Kidney (tissue), 14 donors: ENCODE results near the gene HNRNPA3. TPM values are rescaled to one million over a fixed set of nuclear protein-coding genes. Genes with fewer than 3 reads are reported as not detected.

Source experiments
- DNase-seq, 5 donors: peaks; one replicate each; pipeline ENCODE4 v3.0.0-alpha.2; 2013 to 2020
- FAIRE-seq: peaks from 2 replicates; lab custom pipeline; 2012; peaks lifted over from hg19 to GRCh38; lab: Jason Lieb, UNC
- H3K27ac ChIP-seq, 2 donors: one replicate each; pipeline ENCODE4 v1.7.0; 2013; ENCODE audit warnings: low read depth in 2 of 2, low read length in 2 of 2, inconsistent platforms in 1 of 2
- H3K27me3 ChIP-seq: one replicate; pipeline ENCODE4 v1.7.1; 2013; ENCODE audit warnings: low read length, inconsistent platforms; ENCODE audit not compliant: control insufficient read depth, insufficient read depth
- H3K36me3 ChIP-seq, 3 donors: one replicate each; pipeline versions ENCODE4 v1.7.0 to v1.7.1; 2013; ENCODE audit warnings: low read length in 3 of 3, control low read depth in 1 of 3, inconsistent platforms in 1 of 3; ENCODE audit not compliant: insufficient read depth in 3 of 3, control insufficient read depth in 2 of 3
- H3K4me1 ChIP-seq, 3 donors: one replicate each; pipeline versions ENCODE4 v1.7.0 to v1.7.1; 2013; ENCODE audit warnings: low read length in 3 of 3, inconsistent platforms in 1 of 3, low read depth in 1 of 3; ENCODE audit not compliant: control insufficient read depth in 2 of 3, insufficient read depth in 2 of 3
- H3K4me3 ChIP-seq, 3 donors: one replicate each; pipeline versions ENCODE4 v1.7.0 to v1.8.1; 2013; ENCODE audit warnings: low read length in 3 of 3, control low read depth in 1 of 3, inconsistent platforms in 1 of 3
- H3K9ac ChIP-seq, 3 donors: one replicate each; pipeline versions ENCODE4 v1.7.0 to v1.7.1; 2013; ENCODE audit warnings: low read length in 3 of 3, control low read depth in 1 of 3, inconsistent platforms in 1 of 3
- H3K9me3 ChIP-seq, 3 donors: one replicate each; pipeline versions ENCODE4 v1.7.0 to v1.7.1; 2013; ENCODE audit warnings: low read length in 3 of 3, control low read depth in 1 of 3, inconsistent platforms in 1 of 3; ENCODE audit not compliant: control insufficient read depth in 2 of 3, insufficient read depth in 1 of 3
- CTCF ChIP-seq: IDR thresholded peaks from 3 replicates; pipeline ENCODE4 v1.5.1; 2012; ENCODE audit warnings: mild to moderate bottlenecking, moderate library complexity, borderline replicate concordance; ENCODE audit not compliant: insufficient read depth; ENCODE audit errors: extremely low read depth
- intact Hi-C: fragments of 100-400 bp; cut with DNase I; formaldehyde crosslinking; loops from one replicate; pipeline ENCODE4 v1.11.1; 2022
- polyA plus RNA-seq: library from polyadenylated mRNA; stranded (reverse); fragments of 350-450 nt; fragmentation: Illumina TruSeq; extraction: RNeasy Lipid Tissue Mini Kit (QIAGEN cat#74804); gene quantifications from one replicate; pipeline ENCODE4 v1.2.3, GENCODE V29; 2014; ENCODE audit warnings: low read depth, low replicate concordance; ENCODE audit not compliant: insufficient read depth
- total RNA-seq: library from RNA; stranded (reverse); fragmentation: NEBNext Ultra II Directional; extraction: Animal tissue kit (Norgen Biotek cat#: 25700); gene quantifications from one replicate; pipeline ENCODE4 v1.2.1, GENCODE V29; 2021
- donor health status: control.
- donor health status: control.
- donor health status: control.
- donor health status: control.
- donor health status: control.
- donor health status: DM: yes; HTN: yes; CAD: no.
- donor health status: Normal renal cell carcinoma (clear cell type).

Gene HNRNPA3
- total and polyA plus RNA-seq, 2 donors from 2014 or later: 156 to 173 TPM

- Histone ChIP-seq H3K27me3 (no peaks in the 10 kb centered on the region), H3K9ac (no peak overlapping the region), H3K27ac (peak overlapping the region; percentile 30 to 85), H3K9me3 (no peaks in the 10 kb centered on the region), H3K36me3 (no peaks in the 10 kb centered on the region), H3K4me3 (peak overlapping the region in 1 of 3 donors; percentile 22), H3K4me1 (peaks cover 11 to 55% (median 49%) of the 10 kb centered on the region in 3 donors)
- peak in 2 of 5 donors; percentile 42 to 73 for DNase-seq
- intact Hi-C loops: no loop called here
- no peak for TF ChIP-seq CTCF
- no peak for FAIRE-seq
Measured at GRCh38 chr2:177239932-177240630, 27.5 kb downstream of the HNRNPA3 start.

GRCh38 chr2:177241711-177242120 is 29.1 kb downstream of the HNRNPA3 start:
- H3K36me3 ChIP-seq: no peaks in the 10 kb centered on the region
- FAIRE-seq: no peak
- TF ChIP-seq CTCF: no peak

GRCh38 chr2:177242121-177242987 is 29.8 kb downstream of the HNRNPA3 start:
- Histone ChIP-seq H3K4me3 (peak overlapping the region in 2 of 3 donors; percentile 19 to 27), H3K27ac (peak overlapping the region; percentile 75 to 85), H3K36me3 (no peaks in the 10 kb centered on the region), H3K27me3 (no peaks in the 10 kb centered on the region), H3K9ac (peak overlapping the region; percentile 7 to 71 (median 32)), H3K4me1 (peaks cover 11 to 66% (median 53%) of the 10 kb centered on the region in 3 donors), H3K9me3 (no peaks in the 10 kb centered on the region)
- DNase-seq (peak in 2 of 5 donors; percentile 91 to 93), FAIRE-seq (peak; percentile 38)
- TF ChIP-seq CTCF: no peak
- intact Hi-C loops: no loop called here

More at GRCh38 chr2:177241711-177242120, 29.1 kb downstream of the HNRNPA3 start:
- Histone ChIP-seq H3K4me1 (peaks cover 11 to 63% (median 54%) of the 10 kb centered on the region in 3 donors), H3K27me3 (no peaks in the 10 kb centered on the region), H3K27ac (peak overlapping the region; percentile 75 to 85), H3K9me3 (no peaks in the 10 kb centered on the region), H3K4me3 (peak overlapping the region in 2 of 3 donors; percentile 19 to 27), H3K9ac (peak overlapping the region in 1 of 3 donors; percentile 71)
- intact Hi-C loops: no loop called here
- no peak for DNase-seq
